Umbilical cord (tissue), 2 donors: ENCODE measurements around the gene CYP1A1. TPM values are rescaled to one million over a fixed set of nuclear protein-coding genes. Genes with fewer than 3 reads are reported as not detected.
"Not testable (repeated sequence)": the region's sequence is repeated elsewhere in the genome, so short reads cannot be mapped to it uniquely, and the experiment has no call there.

Experiments
- DNase-seq: peaks from one replicate; pipeline ENCODE4 v3.0.0-alpha.2; 2015; ENCODE audit warnings: low spot score
- total RNA-seq: library from RNA; depleted of rRNA; stranded (reverse); fragments of >200 nt; gene quantifications from one replicate; pipeline ENCODE4 v1.2.3, GENCODE V29; 2014; ENCODE audit warnings: low replicate concordance; ENCODE audit not compliant: insufficient read depth

Gene CYP1A1
- total RNA-seq = 3.6 TPM

DNA sequence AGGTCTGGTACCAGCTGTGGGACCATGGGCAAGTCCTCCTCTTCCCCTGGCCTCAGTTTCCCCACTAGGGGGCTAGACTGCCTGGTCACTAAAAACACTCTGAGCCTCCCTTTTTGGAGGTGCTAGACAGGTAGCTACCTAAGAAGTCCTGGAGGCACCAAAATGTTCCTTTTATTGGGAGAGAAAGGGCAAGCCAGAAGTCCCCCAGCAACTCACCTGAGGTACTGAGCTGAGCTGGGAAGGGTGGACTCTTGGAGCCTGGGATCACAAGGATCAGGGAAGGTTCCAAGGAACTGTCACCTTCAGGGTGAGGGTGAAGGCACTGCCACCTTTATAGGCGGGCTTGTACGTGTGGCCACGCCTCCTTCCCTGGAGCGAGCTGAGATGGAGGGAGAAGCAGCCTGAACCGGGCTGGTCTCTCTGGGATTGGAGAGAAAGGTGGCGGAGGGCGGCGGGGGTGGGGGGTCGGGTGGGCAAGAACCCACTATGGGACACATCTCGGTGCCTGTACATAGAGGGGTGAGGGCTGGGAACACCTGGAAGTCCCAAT lies at the start of gene CYP1A1:
Gene CYP1A1 (minus strand): TSS at position 304 of the 550 bp plus-strand sequence. CDS start 2,431 bp downstream, outside the sequence.
- DNase-seq = no peak

GRCh38 chr15:74773731-74774252 lies 48.5 kb upstream of the CYP1A1 start:
- DNase-seq = no peak

GRCh38 chr15:74773329-74773728 lies 48.0 kb upstream of the CYP1A1 start:
- no peak for DNase-seq

GRCh38 chr15:74770211-74770903 lies 45.0 kb upstream of the CYP1A1 start:
- no peak for DNase-seq

GRCh38 chr15:74769463-74770025 lies 44.2 kb upstream of the CYP1A1 start:
- no peak for DNase-seq

GRCh38 chr15:74768771-74769342 lies 43.5 kb upstream of the CYP1A1 start:
- peak; percentile 61 for DNase-seq

DNA sequence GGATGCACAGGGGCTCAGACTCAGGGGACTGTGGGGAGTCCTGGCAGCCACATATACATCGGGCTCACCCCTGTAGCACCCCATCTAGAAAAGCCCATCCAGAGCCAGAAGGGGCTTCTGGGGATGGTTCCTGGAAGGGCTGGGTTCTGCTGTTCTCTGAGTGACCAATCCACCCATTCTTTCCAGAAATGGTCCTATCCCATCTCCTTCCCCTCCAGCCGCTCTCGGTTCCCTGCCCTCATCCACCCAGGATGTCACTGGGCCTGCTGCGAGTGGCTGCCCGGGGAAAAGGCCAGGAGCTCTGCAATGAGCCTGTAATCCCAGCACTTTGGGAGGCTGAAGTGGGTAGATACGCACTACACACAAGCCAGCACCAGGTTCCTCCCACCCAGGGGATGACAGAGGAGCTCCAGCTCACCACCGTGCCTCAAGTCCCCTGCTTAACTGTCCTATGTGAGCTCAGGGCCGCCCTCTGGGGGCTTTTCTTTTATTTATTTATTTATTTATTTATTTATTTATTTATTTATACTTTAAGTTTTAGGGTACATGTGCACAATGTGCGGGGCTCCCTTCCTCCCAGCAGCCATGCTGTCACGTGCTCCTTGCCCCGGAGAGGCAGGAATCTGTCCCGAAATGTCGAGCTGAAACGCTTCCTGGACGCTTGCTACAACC lies 42.9 kb upstream of the CYP1A1 start:
- no peak for DNase-seq

DNA sequence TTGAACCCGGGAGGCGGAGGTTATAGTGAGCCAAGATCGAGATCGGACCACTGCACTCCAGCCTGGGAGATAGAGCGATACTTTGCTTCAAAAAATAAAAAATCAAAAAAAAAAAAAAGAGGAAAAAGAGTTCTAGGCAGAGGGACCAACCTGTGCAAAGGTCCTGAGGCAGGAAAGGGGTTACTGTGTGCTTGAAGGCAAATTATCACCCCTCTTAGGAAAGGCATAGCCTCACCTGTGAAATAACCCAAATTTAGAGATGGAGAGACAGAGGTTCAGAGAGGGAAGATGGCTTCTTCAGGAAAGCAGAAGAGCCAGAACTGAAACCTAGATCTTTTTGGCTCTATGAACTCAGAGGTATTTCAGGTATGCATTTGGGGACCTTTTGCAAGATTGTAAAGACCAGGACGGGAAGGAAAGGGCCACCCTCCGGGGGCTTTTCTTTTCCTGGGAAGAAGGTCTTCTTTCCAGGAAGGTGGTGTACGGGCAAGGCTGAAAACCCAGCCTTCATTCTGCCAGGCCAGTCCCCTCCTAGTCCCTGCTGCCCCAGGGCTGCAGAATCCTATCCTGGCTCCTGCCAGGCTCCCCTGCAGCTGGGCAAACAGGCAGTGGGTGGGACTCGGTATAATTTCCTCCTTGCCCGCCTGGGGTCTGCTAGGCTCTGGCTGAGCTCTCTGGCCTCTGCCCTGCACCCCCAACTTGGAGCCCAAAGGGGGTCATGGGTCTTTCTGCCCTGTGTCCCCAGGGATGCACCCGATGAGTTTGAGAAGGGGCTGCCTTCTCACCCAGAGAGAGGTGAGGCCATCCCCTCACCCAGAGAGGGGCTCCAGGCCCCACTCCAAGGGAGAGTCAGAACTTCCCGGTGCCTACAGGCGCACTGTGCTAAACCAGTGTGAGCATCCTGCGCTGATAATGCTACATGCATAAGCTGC lies 42.1 kb upstream of the CYP1A1 start:
- no peak for DNase-seq

DNA sequence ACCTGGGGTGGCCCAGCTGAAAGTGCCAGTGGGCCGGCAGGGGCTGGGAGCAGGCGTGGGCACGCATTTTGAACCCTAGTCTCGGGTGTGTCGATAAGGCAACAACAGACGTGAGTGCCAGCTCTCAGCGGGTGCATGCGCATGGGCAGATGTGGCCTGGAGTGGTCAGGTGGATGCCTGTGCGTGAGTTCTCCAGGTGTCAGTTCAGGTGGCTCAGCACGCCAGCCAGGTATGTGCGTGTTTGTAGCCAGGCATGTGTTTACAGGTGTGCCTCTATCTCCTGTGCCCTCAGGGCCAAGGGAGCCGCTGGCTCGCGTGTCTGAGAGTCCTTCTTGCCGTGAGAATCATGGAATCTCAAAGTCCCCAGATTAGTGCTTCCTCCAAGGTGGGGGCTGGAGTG lies 38.1 kb upstream of the CYP1A1 start:
- no peak for DNase-seq

DNA sequence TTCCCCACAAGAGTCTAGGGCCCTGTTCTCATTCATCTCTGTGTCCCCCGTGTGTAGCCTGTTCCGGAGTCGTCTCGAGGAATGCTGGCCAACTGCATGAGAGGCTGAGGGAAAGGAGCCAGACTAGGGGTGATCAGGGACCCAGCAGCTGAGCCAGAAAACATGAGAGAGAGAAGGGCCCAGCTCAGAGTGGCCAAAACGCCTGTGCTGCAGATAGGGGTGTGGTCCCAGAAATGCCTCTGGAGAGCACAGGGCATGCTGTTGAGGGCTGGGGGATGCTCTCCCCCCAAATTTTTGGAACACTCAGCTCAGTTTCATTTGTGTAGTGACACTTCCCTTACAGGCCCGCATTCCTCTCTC lies 37.4 kb upstream of the CYP1A1 start:
- DNase-seq = no peak

DNA sequence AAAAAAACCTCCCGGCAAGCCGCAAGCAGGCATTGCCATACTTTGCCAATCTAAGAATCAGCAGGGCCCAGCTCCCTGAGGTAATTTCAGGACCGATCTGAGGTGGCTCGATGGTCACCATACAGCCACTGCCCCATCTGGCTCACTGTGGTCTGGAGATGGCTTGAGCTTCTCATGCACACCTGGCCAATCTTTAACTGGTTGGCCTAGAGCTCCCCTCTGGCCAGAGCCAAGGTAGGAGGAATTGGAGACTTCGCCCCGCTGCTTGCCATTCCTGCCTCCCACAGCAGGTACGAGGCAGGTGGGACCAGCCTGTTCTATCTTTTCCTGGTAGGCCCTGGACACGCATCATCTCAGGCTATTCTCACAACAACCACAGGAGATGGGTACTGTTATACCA lies 33.4 kb upstream of the CYP1A1 start:
- no peak for DNase-seq

- no peak for DNase-seq
These were observed 29.4 kb upstream of the CYP1A1 start for GRCh38 chr15:74754593-74755215.

GRCh38 chr15:74752531-74752930 lies 27.2 kb upstream of the CYP1A1 start:
- peak; percentile 92 for DNase-seq

DNA sequence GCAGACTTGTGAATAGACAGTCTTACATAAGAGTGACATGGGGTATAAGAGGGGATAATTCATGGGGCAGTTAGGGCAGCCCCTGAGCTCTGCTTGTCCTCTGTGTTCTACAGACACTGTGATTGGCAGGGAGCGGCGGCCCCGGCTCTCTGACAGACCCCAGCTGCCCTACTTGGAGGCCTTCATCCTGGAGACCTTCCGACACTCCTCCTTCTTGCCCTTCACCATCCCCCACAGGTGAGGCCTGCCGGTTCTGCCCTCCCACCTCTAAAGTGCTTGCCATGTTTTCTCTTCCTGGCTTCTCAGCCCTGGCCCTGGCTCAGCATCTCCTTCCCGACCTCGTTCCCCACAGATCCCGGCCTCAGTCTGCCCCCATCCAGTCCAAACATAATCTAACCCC lies 26.7 kb upstream of the CYP1A1 start:
- no peak for DNase-seq

DNA sequence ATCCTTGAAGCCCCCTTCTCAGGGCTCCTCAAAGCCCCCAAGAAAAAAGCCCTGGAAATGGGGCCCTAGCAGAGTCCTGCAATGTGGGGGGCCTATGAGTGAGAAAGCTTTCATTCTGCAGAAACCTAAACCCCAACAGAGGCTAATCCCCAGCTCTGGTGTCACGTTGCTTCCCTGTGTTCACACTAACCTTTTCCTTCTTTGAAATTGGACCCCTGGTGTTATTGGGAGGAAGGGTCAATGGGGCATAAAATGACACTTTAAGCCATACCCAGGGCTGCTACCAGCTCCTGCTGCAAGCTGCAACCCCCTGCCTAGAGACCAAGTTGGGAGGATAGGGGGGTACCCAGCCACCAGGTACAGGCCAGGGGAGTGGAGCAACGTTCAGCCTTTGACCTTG lies 25.4 kb upstream of the CYP1A1 start:
- no peak for DNase-seq

DNA sequence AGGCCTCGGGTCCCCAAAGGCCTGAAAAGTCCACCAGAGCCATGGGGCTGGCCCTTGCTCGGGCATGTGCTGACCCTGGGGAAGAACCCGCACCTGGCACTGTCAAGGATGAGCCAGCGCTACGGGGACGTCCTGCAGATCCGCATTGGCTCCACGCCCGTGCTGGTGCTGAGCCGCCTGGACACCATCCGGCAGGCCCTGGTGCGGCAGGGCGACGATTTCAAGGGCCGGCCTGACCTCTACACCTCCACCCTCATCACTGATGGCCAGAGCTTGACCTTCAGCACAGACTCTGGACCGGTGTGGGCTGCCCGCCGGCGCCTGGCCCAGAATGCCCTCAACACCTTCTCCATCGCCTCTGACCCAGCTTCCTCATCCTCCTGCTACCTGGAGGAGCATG lies 24.5 kb upstream of the CYP1A1 start:
- no peak for DNase-seq

- DNase-seq = no peak
These were observed 23.1 kb upstream of the CYP1A1 start, which contains the start of gene CYP1A2 for GRCh38 chr15:74748322-74748946. Gene CYP1A2, plus strand, starts transcription at chr15:74748845. Its CDS starts 894 bp downstream, at chr15:74749739.

DNA sequence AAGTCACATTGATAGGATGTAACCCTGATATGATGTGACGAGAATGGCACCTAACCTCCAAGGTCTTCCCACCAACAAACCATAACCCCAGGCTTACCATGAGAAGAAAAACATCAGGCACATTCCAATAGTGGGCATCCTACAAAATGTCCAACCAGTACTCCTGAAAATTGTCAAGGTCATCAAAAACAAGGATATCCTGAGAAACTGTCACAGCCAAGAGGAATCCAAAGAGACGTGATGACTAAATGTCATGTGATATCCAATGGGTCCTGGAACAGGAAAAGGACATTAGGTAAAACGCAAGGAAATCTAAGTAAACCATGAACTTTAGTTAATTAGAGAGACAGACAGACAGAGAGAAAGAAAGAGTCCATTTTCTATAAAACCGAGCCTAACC lies 21.1 kb upstream of the CYP1A1 start:
- DNase-seq = no peak

DNA sequence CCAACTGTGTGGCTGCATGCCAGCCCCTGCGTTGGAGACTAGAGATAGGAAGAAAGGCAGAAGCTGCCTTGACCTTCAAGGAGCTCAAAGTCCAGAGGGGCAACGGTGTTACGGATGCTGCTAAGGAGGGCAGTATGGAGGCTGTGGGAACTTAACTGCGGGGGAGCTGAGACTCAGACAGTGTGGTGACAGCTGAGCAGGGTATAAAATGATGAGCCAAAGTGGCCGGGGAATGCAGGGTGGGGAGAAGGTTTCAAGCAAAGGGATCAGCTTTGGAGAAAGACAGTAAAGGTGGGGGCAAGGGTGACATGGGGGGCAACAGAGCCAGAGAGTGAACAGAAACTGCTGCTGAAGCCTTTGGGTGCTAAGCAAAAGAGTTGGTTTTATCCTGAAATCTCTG lies 17.1 kb upstream of the CYP1A1 start:
- DNase-seq = no peak

DNA sequence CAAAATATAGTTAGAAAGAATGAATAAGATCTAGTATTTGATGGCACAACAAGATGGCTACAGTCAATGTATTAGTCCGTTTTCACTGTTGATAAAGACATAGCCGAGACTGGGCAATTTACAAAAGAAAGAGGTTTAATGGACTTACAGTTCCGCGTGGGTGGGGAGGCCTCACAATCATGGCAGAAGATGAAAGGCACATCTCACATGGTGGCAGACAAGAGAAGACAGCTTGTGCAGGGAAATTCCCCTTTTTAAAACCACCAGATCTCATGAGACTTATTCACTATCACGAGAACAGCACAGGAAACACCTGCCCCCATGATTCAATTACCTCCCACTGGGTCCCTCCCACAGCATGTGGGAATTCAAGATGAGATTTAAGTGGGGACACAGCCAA lies 12.9 kb upstream of the CYP1A1 start:
- not testable (repeated sequence) for DNase-seq
